ENCODE data around the gene TFF1.

The TFF1 gene

GRCh38 chr21:42351626-42352440, 14.5 kb downstream of the TFF1 start:
- Histone ChIP-seq H3K4me2 (ENCODE audit: low read depth, low read length) (no peak overlapping the region), H3K9ac (ENCODE audit: low read length) (no peak overlapping the region), H3K4me1 (ENCODE audit: low read length) (no peaks in the 10 kb centered on the region), H3F3A (ENCODE audit: insufficient read depth, low read length) (no peaks in the 10 kb centered on the region), H3K9me2 (replicated peaks; ENCODE audit: insufficient read depth, low read length) (no peaks in the 10 kb centered on the region), H3K27me3 (replicated peaks; ENCODE audit: insufficient read depth, low read length) (peaks cover 100% of the 10 kb centered on the region), H4K20me1 (ENCODE audit: insufficient read depth, low read length) (no peaks in the 10 kb centered on the region), H3K9me3 (replicated peaks; ENCODE audit: insufficient read depth, low read length) (no peaks in the 10 kb centered on the region), H2AFZ (ENCODE audit: low read length) (no peak overlapping the region), H3K79me2 (ENCODE audit: low read length) (no peaks in the 10 kb centered on the region), H3K4me3 (ENCODE audit: low read length) (no peak overlapping the region), H3K27ac (ENCODE audit: low read length) (no peak overlapping the region), H3K36me3 (replicated peaks; ENCODE audit: insufficient read depth, low read length) (no peaks in the 10 kb centered on the region)
- no peak for DNase-seq
- TF ChIP-seq EZH2phosphoT487 (IDR thresholded peaks at IDR 0.05; ENCODE audit: low read length) (no peak), EZH2 (optimal IDR thresholded peaks at IDR 0.05; ENCODE audit: low read depth, low read length) (no peak), CTCF (IDR thresholded peaks at IDR 0.05; ENCODE audit: low read length) (no peak)

GRCh38 chr21:42350927-42351426, 15.4 kb downstream of the TFF1 start, which contains the start of gene TFF2:
Gene TFF2 (minus strand): TSS chr21:42350994. CDS start chr21:42350957, 37 bp downstream.
- Histone ChIP-seq H3K4me3 (ENCODE audit: low read length) (no peak within 1 kb of the TSS), H3K9ac (ENCODE audit: low read length) (no peak within 1 kb of the TSS), H3K4me2 (ENCODE audit: low read depth, low read length) (no peak within 1 kb of the TSS), H4K20me1 (ENCODE audit: insufficient read depth, low read length) (no peaks in the 10 kb centered on the region), H3K4me1 (ENCODE audit: low read length) (no peaks in the 10 kb centered on the region), H3K9me3 (replicated peaks; ENCODE audit: insufficient read depth, low read length) (no peaks in the 10 kb centered on the region), H3F3A (ENCODE audit: insufficient read depth, low read length) (no peaks in the 10 kb centered on the region), H2AFZ (ENCODE audit: low read length) (no peak within 1 kb of the TSS), H3K79me2 (ENCODE audit: low read length) (no peaks in the 10 kb centered on the region), H3K27me3 (replicated peaks; ENCODE audit: insufficient read depth, low read length) (peaks cover 100% of the 10 kb centered on the region), H3K36me3 (replicated peaks; ENCODE audit: insufficient read depth, low read length) (no peaks in the 10 kb centered on the region), H3K9me2 (replicated peaks; ENCODE audit: insufficient read depth, low read length) (no peaks in the 10 kb centered on the region), H3K27ac (ENCODE audit: low read length) (no peak within 1 kb of the TSS)
- no peak for DNase-seq
- TF ChIP-seq EZH2phosphoT487 (IDR thresholded peaks at IDR 0.05; ENCODE audit: low read length) (no peak), EZH2 (optimal IDR thresholded peaks at IDR 0.05; ENCODE audit: low read depth, low read length) (no peak), CTCF (IDR thresholded peaks at IDR 0.05; ENCODE audit: low read length) (no peak)

DNA sequence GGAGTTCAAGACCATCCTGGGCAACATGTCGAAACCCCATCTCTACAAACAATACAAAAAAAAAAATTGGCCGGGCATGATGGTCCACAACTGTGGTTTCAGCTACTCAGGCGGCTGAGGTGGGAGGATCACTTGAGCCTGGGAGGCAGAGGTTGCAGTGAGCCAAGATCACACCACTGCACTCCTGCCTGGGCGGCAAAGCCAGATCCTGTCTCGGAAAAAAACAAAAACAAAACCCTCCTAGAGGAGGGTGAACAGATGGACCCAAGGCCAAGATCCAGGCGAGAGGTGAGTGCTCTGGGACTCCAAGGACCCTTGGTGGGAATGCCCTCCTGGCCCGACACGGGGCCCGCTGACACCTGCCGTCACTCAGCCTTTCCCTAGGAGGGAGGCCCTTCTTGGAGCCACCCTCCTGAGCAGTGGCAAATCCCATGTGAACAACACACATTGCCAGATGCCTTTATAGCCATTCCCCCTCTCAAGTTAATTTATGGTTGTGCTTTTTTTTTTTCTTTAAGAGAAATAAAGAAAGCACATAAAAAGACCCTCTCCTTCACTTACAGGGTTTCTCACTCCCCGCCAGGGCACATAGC, 15.9 kb downstream of the TFF1 start:
- no peaks in the 10 kb centered on the region for H3K9me2 ChIP-seq (replicated peaks; ENCODE audit: insufficient read depth, low read length)

More for the DNA sequence above, 15.9 kb downstream of the TFF1 start:
- Histone ChIP-seq H3K4me1 (ENCODE audit: low read length) (no peaks in the 10 kb centered on the region), H3K4me2 (ENCODE audit: low read depth, low read length) (no peak overlapping the region), H3K27me3 (replicated peaks; ENCODE audit: insufficient read depth, low read length) (peaks cover 100% of the 10 kb centered on the region), H3K79me2 (ENCODE audit: low read length) (no peaks in the 10 kb centered on the region), H4K20me1 (ENCODE audit: insufficient read depth, low read length) (no peaks in the 10 kb centered on the region), H3F3A (ENCODE audit: insufficient read depth, low read length) (no peaks in the 10 kb centered on the region), H3K9ac (ENCODE audit: low read length) (no peak overlapping the region), H3K27ac (ENCODE audit: low read length) (no peak overlapping the region), H3K36me3 (replicated peaks; ENCODE audit: insufficient read depth, low read length) (no peaks in the 10 kb centered on the region), H3K4me3 (ENCODE audit: low read length) (no peak overlapping the region), H3K9me3 (replicated peaks; ENCODE audit: insufficient read depth, low read length) (no peaks in the 10 kb centered on the region), H2AFZ (ENCODE audit: low read length) (no peak overlapping the region)
- TF ChIP-seq EZH2 (optimal IDR thresholded peaks at IDR 0.05; ENCODE audit: low read depth, low read length) (no peak), CTCF (IDR thresholded peaks at IDR 0.05; ENCODE audit: low read length) (no peak), EZH2phosphoT487 (IDR thresholded peaks at IDR 0.05; ENCODE audit: low read length) (no peak)
- no peak for DNase-seq
